Liver (tissue), 3 donors: ENCODE results near the gene RSU1.

ENCODE experiments used
- CTCF ChIP-seq: fragments of 150-350 bp; IDR thresholded peaks from 2 replicates; pipeline ENCODE4 v1.5.1; 2017; ENCODE audit warnings: improper control_type of control experiment, low read depth, low read length; ENCODE audit not compliant: missing input control
- JUND ChIP-seq, 2 donors: IDR thresholded peaks; 2 replicates each; pipeline ENCODE4 v1.6.1; 2016; ENCODE audit warnings: antibody characterized with exemption in 2 of 2
- MAX ChIP-seq: IDR thresholded peaks from 2 replicates; pipeline ENCODE4 v1.6.1; 2016; ENCODE audit warnings: antibody characterized with exemption
- NR2F2 ChIP-seq: IDR thresholded peaks from 2 replicates; pipeline ENCODE4 v1.6.1; 2016; ENCODE audit warnings: antibody characterized with exemption
- RAD21 ChIP-seq, 2 donors: IDR thresholded peaks; 2 replicates each; pipeline ENCODE4 v1.6.1; 2016; ENCODE audit warnings: antibody characterized with exemption in 2 of 2, mild to moderate bottlenecking in 2 of 2
- REST ChIP-seq: IDR thresholded peaks from 2 replicates; pipeline ENCODE4 v1.6.1; 2016; ENCODE audit warnings: antibody characterized with exemption, mild to moderate bottlenecking
- SP1 ChIP-seq: IDR thresholded peaks from 2 replicates; pipeline ENCODE4 v1.6.1; 2018; ENCODE audit warnings: antibody characterized with exemption, mild to moderate bottlenecking
- TF ChIP-seq, protein P1 (sequence below): IDR thresholded peaks from 2 replicates; pipeline ENCODE4 v1.6.1; 2016; ENCODE audit warnings: antibody characterized with exemption
- donor health status: healthy.
- donor health status: healthy.

GRCh38 chr10:16819436-16819835, 2.2 kb upstream of the RSU1 start:
- TF ChIP-seq REST, result no peak
- TF ChIP-seq CTCF, result no peak
- TF ChIP-seq, protein P1, sequence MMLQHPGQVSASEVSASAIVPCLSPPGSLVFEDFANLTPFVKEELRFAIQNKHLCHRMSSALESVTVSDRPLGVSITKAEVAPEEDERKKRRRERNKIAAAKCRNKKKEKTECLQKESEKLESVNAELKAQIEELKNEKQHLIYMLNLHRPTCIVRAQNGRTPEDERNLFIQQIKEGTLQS, result no peak
- no peak for TF ChIP-seq NR2F2
- no peak for TF ChIP-seq RAD21 (IDR thresholded peaks at IDR 0.05)
- no peak for TF ChIP-seq SP1
- no peak for TF ChIP-seq MAX
- TF ChIP-seq JUND (IDR thresholded peaks at IDR 0.05), result no peak
